Fibroblast of the aortic adventitia (primary cell): Measurements from ENCODE around the gene KCNC2. TPM values are rescaled to one million over a fixed set of nuclear protein-coding genes. Genes with fewer than 3 reads are reported as not detected.

Source experiments
- DNase-seq: peaks from one replicate; pipeline ENCODE4 v3.0.0-alpha.2; 2010; ENCODE audit warnings: low read depth
- H3K4me3 ChIP-seq: 2 replicates; pipeline ENCODE4 v1.5.1; 2011; ENCODE audit warnings: low read depth, mild to moderate bottlenecking, control low read depth, low read length, moderate library complexity
- CTCF ChIP-seq: IDR thresholded peaks from 2 replicates; pipeline ENCODE4 v1.5.1; 2011; ENCODE audit warnings: mild to moderate bottlenecking, low read length, control low read depth, inconsistent platforms; ENCODE audit not compliant: insufficient read depth
- total RNA-seq: library from RNA; depleted of rRNA; stranded (reverse); fragments of >200 nt; gene quantifications from 2 replicates; pipeline ENCODE4 v1.2.3, GENCODE V29; 2012; ENCODE audit warnings: low replicate concordance

Gene KCNC2
- total RNA-seq, 1 donor = not detected

GRCh38 chr12:75048767-75049166, 160.9 kb downstream of the KCNC2 start:
- H3K4me3 ChIP-seq = no peak overlapping the region
- no peak for DNase-seq
- no peak for TF ChIP-seq CTCF

- DNase-seq = no peak
- H3K4me3 ChIP-seq = no peak overlapping the region
- TF ChIP-seq CTCF = no peak
Measured at GRCh38 chr12:75047885-75048525, 161.6 kb downstream of the KCNC2 start.

GRCh38 chr12:75042125-75042524, 167.5 kb downstream of the KCNC2 start:
- H3K4me3 ChIP-seq = no peak overlapping the region
- no peak for DNase-seq
- no peak for TF ChIP-seq CTCF

GRCh38 chr12:75041472-75041871, 168.2 kb downstream of the KCNC2 start:
- no peak for TF ChIP-seq CTCF
- DNase-seq = no peak
- no peak overlapping the region for H3K4me3 ChIP-seq

GRCh38 chr12:75020068-75020557, 189.5 kb downstream of the KCNC2 start:
- DNase-seq = no peak
- no peak for TF ChIP-seq CTCF
- H3K4me3 ChIP-seq = no peak overlapping the region

GRCh38 chr12:75011120-75011519, 198.5 kb downstream of the KCNC2 start:
- TF ChIP-seq CTCF = no peak
- no peak overlapping the region for H3K4me3 ChIP-seq
- no peak for DNase-seq

- no peak for DNase-seq
Measured at GRCh38 chr12:75007133-75007532, 202.5 kb downstream of the KCNC2 start.

More at GRCh38 chr12:75007133-75007532, 202.5 kb downstream of the KCNC2 start:
- TF ChIP-seq CTCF = no peak
- H3K4me3 ChIP-seq = no peak overlapping the region
